ENCODE measurements around the gene BAG3.

BAG3 gene

DNA sequence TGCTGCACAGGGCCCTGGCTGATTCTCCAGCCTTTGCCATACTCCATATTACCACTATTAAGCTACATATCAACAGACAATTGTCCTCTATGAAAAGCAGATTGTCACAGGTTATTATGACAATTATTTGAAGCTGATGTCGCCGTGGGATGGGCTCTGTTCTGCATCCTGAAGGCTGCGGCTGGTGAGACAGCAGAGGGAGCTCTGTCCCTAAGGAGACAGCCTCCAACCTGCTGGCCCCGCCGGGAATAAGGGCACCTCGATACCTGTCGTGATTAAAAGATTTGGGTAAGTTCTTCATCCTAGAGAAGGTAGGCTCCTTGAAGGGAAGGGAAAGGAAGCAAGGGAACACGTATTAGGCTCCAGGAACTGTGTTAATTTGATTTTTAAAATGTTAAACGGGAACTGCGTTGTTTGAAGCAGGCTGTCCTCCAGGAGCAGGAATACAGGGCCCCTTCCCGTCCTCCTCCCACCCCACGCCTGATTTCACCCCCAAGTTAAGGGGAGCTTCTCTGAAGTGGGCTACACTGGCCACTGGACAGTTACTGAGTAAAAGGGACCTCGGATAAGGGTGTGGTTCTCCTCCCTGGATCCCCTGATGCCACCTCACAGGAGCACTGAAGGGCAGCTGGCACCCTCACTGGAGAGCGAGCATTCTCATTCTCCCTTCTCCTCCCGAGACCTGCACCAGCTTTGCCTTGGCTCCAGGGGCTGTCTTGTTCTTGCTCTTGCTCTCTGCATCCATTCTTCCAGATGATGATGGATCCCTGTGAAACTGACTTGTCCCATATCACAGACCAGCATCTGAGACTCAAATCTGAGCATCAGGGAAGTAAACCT lies 42.6 kb upstream of the BAG3 start (continued):
- no peak for TF ChIP-seq PRDM10 (tag by site-specific recombination; IDR thresholded peaks at IDR 0.05)
- no peak for TF ChIP-seq ZXDB (tag by site-specific recombination; IDR thresholded peaks at IDR 0.05)
- TF ChIP-seq ZNF623 (tag by site-specific recombination; IDR thresholded peaks at IDR 0.05) = no peak
- TF ChIP-seq ZNF426 (tag by site-specific recombination; IDR thresholded peaks at IDR 0.05) = no peak
- no peak for TF ChIP-seq ZNF311 (tag by site-specific recombination; IDR thresholded peaks at IDR 0.05; ENCODE audit: borderline replicate concordance)
- no peak for TF ChIP-seq ZNF514 (tag by site-specific recombination; IDR thresholded peaks at IDR 0.05)
- no peak for TF ChIP-seq ZNF768 (tag by site-specific recombination; IDR thresholded peaks at IDR 0.05)
- TF ChIP-seq, protein P1, sequence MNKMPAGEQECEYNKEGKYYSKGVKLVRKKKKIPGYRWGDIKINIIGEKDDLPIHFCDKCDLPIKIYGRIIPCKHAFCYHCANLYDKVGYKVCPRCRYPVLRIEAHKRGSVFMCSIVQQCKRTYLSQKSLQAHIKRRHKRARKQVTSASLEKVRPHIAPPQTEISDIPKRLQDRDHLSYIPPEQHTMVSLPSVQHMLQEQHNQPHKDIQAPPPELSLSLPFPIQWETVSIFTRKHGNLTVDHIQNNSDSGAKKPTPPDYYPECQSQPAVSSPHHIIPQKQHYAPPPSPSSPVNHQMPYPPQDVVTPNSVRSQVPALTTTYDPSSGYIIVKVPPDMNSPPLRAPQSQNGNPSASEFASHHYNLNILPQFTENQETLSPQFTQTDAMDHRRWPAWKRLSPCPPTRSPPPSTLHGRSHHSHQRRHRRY (tag by site-specific recombination; IDR thresholded peaks at IDR 0.05) = no peak
- TF ChIP-seq RBAK (tag by site-specific recombination; IDR thresholded peaks at IDR 0.05) = no peak
- TF ChIP-seq ZSCAN16 (tag by site-specific recombination; IDR thresholded peaks at IDR 0.05) = no peak
- TF ChIP-seq SCRT2 (tag by site-specific recombination; IDR thresholded peaks at IDR 0.05) = no peak
- TF ChIP-seq ZNF341 (tag by site-specific recombination; IDR thresholded peaks at IDR 0.05; ENCODE audit: low read depth) = peak; percentile 54; the same call in 1 of the 2 replicates
- no peak for TF ChIP-seq ZNF626 (tag by site-specific recombination; IDR thresholded peaks at IDR 0.05)
- TF ChIP-seq ZNF777 (tag by site-specific recombination; IDR thresholded peaks at IDR 0.05; ENCODE audit: borderline replicate concordance) = no peak
- TF ChIP-seq ZSCAN30 (tag by site-specific recombination; IDR thresholded peaks at IDR 0.05) = no peak
- no peak for TF ChIP-seq GLIS2 (tag by site-specific recombination; IDR thresholded peaks at IDR 0.05)
- TF ChIP-seq ZEB2 (tag by site-specific recombination; IDR thresholded peaks at IDR 0.05) = peak; percentile 65
- TF ChIP-seq ZNF155 (tag by site-specific recombination; IDR thresholded peaks at IDR 0.05) = no peak
- 0 out of 2 replicates have a peak, but pooled peaks have one; percentile 9 for TF ChIP-seq ZNF423 (tag by site-specific recombination; IDR thresholded peaks at IDR 0.05)
- no peak for TF ChIP-seq ZNF175 (tag by site-specific recombination; IDR thresholded peaks at IDR 0.05)
- no peak for TF ChIP-seq ZSCAN18 (tag by site-specific recombination; IDR thresholded peaks at IDR 0.05)
- TF ChIP-seq SALL2 (tag by site-specific recombination; IDR thresholded peaks at IDR 0.05; ENCODE audit: borderline replicate concordance) = no peak

Measured in HEK293 (cell line).